A673 (cell line): Measurements from ENCODE around the gene PUM1.

Experiments used
- EZH2 ChIP-seq: fragments of 200-600 bp; sonication (generic); IDR thresholded peaks from 2 replicates; pipeline ENCODE4 v1.6.1; 2017; ENCODE audit warnings: borderline replicate concordance, low read depth, mild to moderate bottlenecking, mixed read lengths, antibody characterized with exemption, low read length; ENCODE audit not compliant: poor library complexity, severe bottlenecking
- TF ChIP-seq, protein P1 (sequence below): fragments of 300-800, 200-600 bp; sonication (generic); conservative IDR thresholded peaks from 2 replicates; pipeline ENCODE4 v1.5.1; 2017; ENCODE audit warnings: low read depth, mild to moderate bottlenecking, antibody characterized with exemption, low read length, moderate library complexity, mixed read lengths

- TF ChIP-seq, protein P1, sequence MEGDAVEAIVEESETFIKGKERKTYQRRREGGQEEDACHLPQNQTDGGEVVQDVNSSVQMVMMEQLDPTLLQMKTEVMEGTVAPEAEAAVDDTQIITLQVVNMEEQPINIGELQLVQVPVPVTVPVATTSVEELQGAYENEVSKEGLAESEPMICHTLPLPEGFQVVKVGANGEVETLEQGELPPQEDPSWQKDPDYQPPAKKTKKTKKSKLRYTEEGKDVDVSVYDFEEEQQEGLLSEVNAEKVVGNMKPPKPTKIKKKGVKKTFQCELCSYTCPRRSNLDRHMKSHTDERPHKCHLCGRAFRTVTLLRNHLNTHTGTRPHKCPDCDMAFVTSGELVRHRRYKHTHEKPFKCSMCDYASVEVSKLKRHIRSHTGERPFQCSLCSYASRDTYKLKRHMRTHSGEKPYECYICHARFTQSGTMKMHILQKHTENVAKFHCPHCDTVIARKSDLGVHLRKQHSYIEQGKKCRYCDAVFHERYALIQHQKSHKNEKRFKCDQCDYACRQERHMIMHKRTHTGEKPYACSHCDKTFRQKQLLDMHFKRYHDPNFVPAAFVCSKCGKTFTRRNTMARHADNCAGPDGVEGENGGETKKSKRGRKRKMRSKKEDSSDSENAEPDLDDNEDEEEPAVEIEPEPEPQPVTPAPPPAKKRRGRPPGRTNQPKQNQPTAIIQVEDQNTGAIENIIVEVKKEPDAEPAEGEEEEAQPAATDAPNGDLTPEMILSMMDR: no peak
- no peak for TF ChIP-seq EZH2
These were observed 149.9 kb downstream of the PUM1 start for GRCh38 chr1:30915491-30916230.
